Right lobe of liver (tissue), 6 donors: ENCODE results near the gene MAP4. TPM values are rescaled to one million over a fixed set of nuclear protein-coding genes. Genes with fewer than 3 reads are reported as not detected.

Experiments
- ATAC-seq, 4 donors: fragments of 200-7000 bp; cut with Tn5 transposase; one replicate each; pipeline ENCODE4 v1.9.1; 2020; ENCODE audit warnings: mild to moderate bottlenecking in 4 of 4, moderate library complexity in 4 of 4
- DNase-seq, 3 donors: peaks; one replicate each; pipeline ENCODE4 v3.0.0-alpha.2; 2020
- H3K27ac ChIP-seq, 3 donors: fragments of 200-600 bp; one replicate each; pipeline ENCODE4 v1.8.0; 2022
- H3K27me3 ChIP-seq, 2 donors: fragments of 200-600 bp; one replicate each; pipeline ENCODE4 v1.8.0; 2022
- H3K36me3 ChIP-seq, 4 donors: fragments of 200-600 bp; sonication (generic) in 1 of 4; one replicate each; pipeline versions ENCODE4 v1.5.1 to v1.8.0; 2017 to 2022; ENCODE audit warnings: control low read depth in 1 of 4
- H3K4me1 ChIP-seq, 4 donors: fragments of 200-600 bp; sonication (generic) in 1 of 4; one replicate each; pipeline versions ENCODE4 v1.5.1 to v1.8.0; 2017 to 2022; ENCODE audit warnings: control low read depth in 1 of 4
- H3K4me3 ChIP-seq, 3 donors: fragments of 200-600 bp; one replicate each; pipeline ENCODE4 v1.8.0; 2022
- H3K9me3 ChIP-seq, 4 donors: fragments of 200-600 bp; sonication (generic) in 1 of 4; one replicate each; pipeline versions ENCODE4 v1.5.1 to v1.8.0; 2017 to 2022; ENCODE audit warnings: control low read depth in 1 of 4
- CTCF ChIP-seq, 4 donors: fragments of 200-600 bp in 3 of 4; fragments of 450-650 bp in 1 of 4; IDR thresholded peaks; one replicate each; pipeline versions ENCODE4 v1.5.1 to v1.8.0; 2016 to 2022; ENCODE audit warnings: antibody characterized with exemption in 4 of 4, mild to moderate bottlenecking in 2 of 4
- POLR2A ChIP-seq: fragments of 450-650 bp; IDR thresholded peaks from one replicate; pipeline ENCODE4 v1.6.1; 2017; ENCODE audit warnings: antibody characterized with exemption, mild to moderate bottlenecking
- WGBS: methylation state at CpG from one replicate; pipeline ENCODE4 v1.1.6; 2018; ENCODE audit warnings: low coverage, low lambda C conversion rate; ENCODE audit not compliant: insufficient coverage; ENCODE audit errors: missing lambda C conversion rate; 5-methylcytosine and 5-hydroxymethylcytosine counted together
- intact Hi-C, 2 donors: fragments of 100-400 bp; cut with DNase I; formaldehyde crosslinking; loops; one replicate each; pipeline versions ENCODE4 v1.11.2 to v1.14.1; 2022
- total RNA-seq, 6 experiments: library from RNA; depleted of rRNA in 2 of 6; stranded (reverse); fragments of >200 nt in 2 of 6; fragmentation: NEBNext Ultra II Directional in 3 of 6; extraction: Animal tissue kit (Norgen Biotek cat#: 25700) in 3 of 6; gene quantifications; one replicate each; pipeline versions ENCODE4 v1.1.0 to v1.2.4, GENCODE V29; 2016 to 2023
- donor health status: DM: no; HTN: yes; CAD: no.
- donor health status: DM: no; HTN: no; CAD: no.
- donor health status: DM: no; HTN: no; CAD: no.
- donor health status: DM: no; HTN: yes; CAD: no.
- donor health status: DM: no; HTN: yes; CAD: no.

The MAP4 gene
- total RNA-seq, 6 experiments from 2014 or later = 59.1 to 94.9 (median 66.2) TPM

GRCh38 chr3:47896736-47897135, 119.5 kb downstream of the MAP4 start:
- Histone ChIP-seq H3K4me1 (no peaks in the 10 kb centered on the region), H3K4me3 (no peak overlapping the region), H3K9me3 (no peaks in the 10 kb centered on the region), H3K27me3 (no peaks in the 10 kb centered on the region), H3K36me3 (peaks cover 0 to 26% (median 0%) of the 10 kb centered on the region in 4 donors), H3K27ac (no peak overlapping the region)
- TF ChIP-seq CTCF (IDR thresholded peaks at IDR 0.05) = no peak
- no peak for TF ChIP-seq POLR2A
- no peak for ATAC-seq
- no peak for DNase-seq
- intact Hi-C loops = no loop called here
- 87% methylated on average over 3 of the region's 3 CpGs for WGBS

DNA sequence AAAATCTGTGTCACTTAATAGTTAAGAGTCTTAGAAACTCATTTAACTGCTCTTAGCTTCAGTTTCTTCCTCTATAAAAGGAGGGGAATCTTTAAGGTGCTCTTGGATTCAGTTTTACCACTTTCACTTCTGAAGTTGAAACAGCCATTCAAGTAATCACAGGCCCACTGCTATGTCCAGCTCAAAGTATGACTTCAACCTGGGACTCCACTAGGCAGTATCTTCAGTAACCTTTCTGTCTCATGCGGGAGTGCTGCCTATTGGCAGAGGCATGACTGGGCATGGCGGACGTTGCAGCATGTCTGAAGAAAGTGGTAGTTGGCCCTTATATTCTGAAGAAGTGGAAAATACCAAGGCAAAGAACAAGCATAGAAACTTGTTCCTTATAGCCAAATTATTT, 121.0 kb downstream of the MAP4 start:
- ATAC-seq = no peak
- H3K27ac ChIP-seq = no peak overlapping the region
- no peak for TF ChIP-seq POLR2A
- TF ChIP-seq CTCF (IDR thresholded peaks at IDR 0.05) = no peak
- intact Hi-C loops = no loop called here
- no peak overlapping the region for H3K4me3 ChIP-seq
- H3K4me1 ChIP-seq = no peaks in the 10 kb centered on the region
- H3K27me3 ChIP-seq = no peaks in the 10 kb centered on the region
- no peak for DNase-seq
- no peaks in the 10 kb centered on the region for H3K9me3 ChIP-seq
- peaks cover 0 to 25% (median 0%) of the 10 kb centered on the region in 4 donors for H3K36me3 ChIP-seq
- 100% methylated on average over 3 of the region's 3 CpGs for WGBS

GRCh38 chr3:47892286-47893040, 123.8 kb downstream of the MAP4 start:
- intact Hi-C loops = no loop called here
- TF ChIP-seq CTCF (IDR thresholded peaks at IDR 0.05) = no peak
- no peak for TF ChIP-seq POLR2A
- 95% methylated on average over 13 of the region's 15 CpGs for WGBS
- ATAC-seq (no peak), DNase-seq (no peak)
- Histone ChIP-seq H3K27me3 (no peaks in the 10 kb centered on the region), H3K4me3 (no peak overlapping the region), H3K36me3 (peaks cover 0 to 19% (median 0%) of the 10 kb centered on the region in 4 donors), H3K27ac (no peak overlapping the region), H3K9me3 (no peaks in the 10 kb centered on the region), H3K4me1 (no peaks in the 10 kb centered on the region)

- Histone ChIP-seq H3K36me3 (peaks cover 0 to 19% (median 0%) of the 10 kb centered on the region in 4 donors), H3K4me3 (no peak overlapping the region), H3K27me3 (no peaks in the 10 kb centered on the region), H3K9me3 (no peaks in the 10 kb centered on the region), H3K27ac (no peak overlapping the region), H3K4me1 (no peaks in the 10 kb centered on the region)
- no peak for DNase-seq
- intact Hi-C loops = no loop called here
- no peak for ATAC-seq
- TF ChIP-seq CTCF (IDR thresholded peaks at IDR 0.05) (no peak), POLR2A (no peak)
- 80% methylated on average over 1 of the region's 3 CpGs for WGBS
These were observed 124.6 kb downstream of the MAP4 start for GRCh38 chr3:47891613-47892005.
